Vagina (tissue), 2 donors: ENCODE measurements around the gene WDFY3. TPM values are rescaled to one million over a fixed set of nuclear protein-coding genes. Genes with fewer than 3 reads are reported as not detected.

Experiments
- DNase-seq, 2 donors: peaks; one replicate each; pipeline ENCODE4 v3.0.0-alpha.2; 2017; ENCODE audit errors: extremely low spot score in 2 of 2
- H3K27ac ChIP-seq: fragments of 200-600 bp; sonication (generic); one replicate; pipeline ENCODE4 v1.5.1; 2019
- H3K27me3 ChIP-seq: fragments of 200-600 bp; sonication (generic); one replicate; pipeline ENCODE4 v1.5.1; 2019
- H3K36me3 ChIP-seq, 2 donors: fragments of 200-600 bp; sonication (generic); one replicate each; pipeline ENCODE4 v1.5.1; 2017 to 2019
- H3K4me1 ChIP-seq: fragments of 200-600 bp; sonication (generic); one replicate; pipeline ENCODE4 v1.5.1; 2019
- H3K4me3 ChIP-seq, 2 donors: fragments of 200-600 bp; sonication (generic); 1 replicate in 1 of 2; 2 replicates in 1 of 2; pipeline ENCODE4 v1.5.1; 2016 to 2019
- H3K9me3 ChIP-seq: fragments of 200-600 bp; sonication (generic); one replicate; pipeline ENCODE4 v1.5.1; 2019
- CTCF ChIP-seq, 3 experiments: fragments of 450-650 bp in 2 of 3; fragments of 200-600 bp in 1 of 3; sonication (generic) in 1 of 3; IDR thresholded peaks; one replicate each; pipeline ENCODE4 v1.5.1; 2017 to 2019; ENCODE audit warnings: antibody characterized with exemption in 3 of 3, mild to moderate bottlenecking in 2 of 3, moderate library complexity in 2 of 3
- POLR2A ChIP-seq, 2 donors: fragments of 450-650 bp; IDR thresholded peaks; one replicate each; pipeline ENCODE4 v1.6.1; 2017; ENCODE audit warnings: antibody characterized with exemption in 2 of 2, mild to moderate bottlenecking in 2 of 2, moderate library complexity in 2 of 2
- POLR2AphosphoS5 ChIP-seq, 2 donors: sonication (generic); formaldehyde crosslinking; IDR thresholded peaks; one replicate each; pipeline ENCODE4 v1.9.0; 2017; ENCODE audit warnings: antibody characterized with exemption in 2 of 2, mild to moderate bottlenecking in 2 of 2, low read depth in 1 of 2; ENCODE audit not compliant: insufficient read depth in 1 of 2
- intact Hi-C: fragments of 100-400 bp; cut with DNase I; formaldehyde crosslinking; loops from one replicate; pipeline ENCODE4 v1.15.1; 2023
- total RNA-seq: library from RNA; depleted of rRNA; stranded (reverse); fragments of >200 nt; gene quantifications from one replicate; pipeline ENCODE4 v1.2.3, GENCODE V29; 2016

The WDFY3 gene
- total RNA-seq, 1 donor from 2014 or later: 67.8 TPM

- Histone ChIP-seq H3K36me3 (peaks cover 0 to 70% of the 10 kb centered on the region in 2 donors), H3K9me3 (no peaks in the 10 kb centered on the region), H3K27me3 (no peaks in the 10 kb centered on the region), H3K4me1 (no peaks in the 10 kb centered on the region), H3K4me3 (no peak overlapping the region), H3K27ac (no peak overlapping the region)
- TF ChIP-seq CTCF (IDR thresholded peaks at IDR 0.05): no peak
- no peak for TF ChIP-seq POLR2A (IDR thresholded peaks at IDR 0.05)
- TF ChIP-seq POLR2AphosphoS5 (IDR thresholded peaks at IDR 0.05; ENCODE audit: insufficient read depth in 1 of 2, low read depth in 1 of 2): no peak
- intact Hi-C loops: no loop called here
- DNase-seq: no peak
Observed at GRCh38 chr4:84782517-84782916, 184.0 kb downstream of the WDFY3 start.

- TF ChIP-seq POLR2AphosphoS5 (IDR thresholded peaks at IDR 0.05; ENCODE audit: insufficient read depth in 1 of 2, low read depth in 1 of 2) (no peak), CTCF (IDR thresholded peaks at IDR 0.05) (no peak), POLR2A (IDR thresholded peaks at IDR 0.05) (no peak)
- Histone ChIP-seq H3K36me3 (peaks cover 0 to 53% of the 10 kb centered on the region in 2 donors), H3K9me3 (no peaks in the 10 kb centered on the region), H3K27ac (no peak overlapping the region), H3K4me3 (no peak overlapping the region), H3K4me1 (no peaks in the 10 kb centered on the region), H3K27me3 (no peaks in the 10 kb centered on the region)
- intact Hi-C loops: no loop called here
- no peak for DNase-seq
Observed at GRCh38 chr4:84780719-84781118, 185.8 kb downstream of the WDFY3 start.

- peaks cover 0 to 51% of the 10 kb centered on the region in 2 donors for H3K36me3 ChIP-seq
- intact Hi-C loops: no loop called here
- no peaks in the 10 kb centered on the region for H3K27me3 ChIP-seq
- no peak for TF ChIP-seq POLR2A (IDR thresholded peaks at IDR 0.05)
- TF ChIP-seq POLR2AphosphoS5 (IDR thresholded peaks at IDR 0.05; ENCODE audit: insufficient read depth in 1 of 2, low read depth in 1 of 2): no peak
- TF ChIP-seq CTCF (IDR thresholded peaks at IDR 0.05): no peak
- DNase-seq: no peak
- H3K4me3 ChIP-seq: no peak overlapping the region
- no peak overlapping the region for H3K27ac ChIP-seq
- H3K9me3 ChIP-seq: no peaks in the 10 kb centered on the region
- H3K4me1 ChIP-seq: no peaks in the 10 kb centered on the region
Observed at GRCh38 chr4:84778041-84778440, 188.4 kb downstream of the WDFY3 start.

GRCh38 chr4:84767168-84767567 lies 199.3 kb downstream of the WDFY3 start:
- Histone ChIP-seq H3K9me3 (no peaks in the 10 kb centered on the region), H3K27me3 (no peaks in the 10 kb centered on the region), H3K4me3 (no peak overlapping the region), H3K36me3 (peaks cover 0 to 7% of the 10 kb centered on the region in 2 donors), H3K4me1 (no peaks in the 10 kb centered on the region), H3K27ac (no peak overlapping the region)
- intact Hi-C loops: no loop called here
- TF ChIP-seq CTCF (IDR thresholded peaks at IDR 0.05) (no peak), POLR2A (IDR thresholded peaks at IDR 0.05) (no peak)
- no peak for DNase-seq

GRCh38 chr4:84753321-84753972 lies 213.0 kb downstream of the WDFY3 start:
- Histone ChIP-seq H3K36me3 (peaks cover 0 to 13% of the 10 kb centered on the region in 2 donors), H3K9me3 (no peaks in the 10 kb centered on the region), H3K27ac (no peak overlapping the region), H3K27me3 (no peaks in the 10 kb centered on the region), H3K4me3 (no peak overlapping the region), H3K4me1 (no peaks in the 10 kb centered on the region)
- DNase-seq: no peak
- TF ChIP-seq CTCF (IDR thresholded peaks at IDR 0.05) (no peak), POLR2AphosphoS5 (IDR thresholded peaks at IDR 0.05; ENCODE audit: insufficient read depth in 1 of 2, low read depth in 1 of 2) (no peak), POLR2A (IDR thresholded peaks at IDR 0.05) (no peak)
- intact Hi-C loops: no loop called here
